NCI-H526 treated with DMSO at 0.1 percent for 48 hours (cell line): ENCODE data around the gene TUBG1.
"Not testable (repeated sequence)": the region's sequence is repeated elsewhere in the genome, so short reads cannot be mapped to it uniquely, and the experiment has no call there.

ENCODE experiments used
- DNase-seq: peaks from one replicate; lab custom pipeline; 2025; lab: John Stamatoyannopoulos, UW

The TUBG1 gene

DNA sequence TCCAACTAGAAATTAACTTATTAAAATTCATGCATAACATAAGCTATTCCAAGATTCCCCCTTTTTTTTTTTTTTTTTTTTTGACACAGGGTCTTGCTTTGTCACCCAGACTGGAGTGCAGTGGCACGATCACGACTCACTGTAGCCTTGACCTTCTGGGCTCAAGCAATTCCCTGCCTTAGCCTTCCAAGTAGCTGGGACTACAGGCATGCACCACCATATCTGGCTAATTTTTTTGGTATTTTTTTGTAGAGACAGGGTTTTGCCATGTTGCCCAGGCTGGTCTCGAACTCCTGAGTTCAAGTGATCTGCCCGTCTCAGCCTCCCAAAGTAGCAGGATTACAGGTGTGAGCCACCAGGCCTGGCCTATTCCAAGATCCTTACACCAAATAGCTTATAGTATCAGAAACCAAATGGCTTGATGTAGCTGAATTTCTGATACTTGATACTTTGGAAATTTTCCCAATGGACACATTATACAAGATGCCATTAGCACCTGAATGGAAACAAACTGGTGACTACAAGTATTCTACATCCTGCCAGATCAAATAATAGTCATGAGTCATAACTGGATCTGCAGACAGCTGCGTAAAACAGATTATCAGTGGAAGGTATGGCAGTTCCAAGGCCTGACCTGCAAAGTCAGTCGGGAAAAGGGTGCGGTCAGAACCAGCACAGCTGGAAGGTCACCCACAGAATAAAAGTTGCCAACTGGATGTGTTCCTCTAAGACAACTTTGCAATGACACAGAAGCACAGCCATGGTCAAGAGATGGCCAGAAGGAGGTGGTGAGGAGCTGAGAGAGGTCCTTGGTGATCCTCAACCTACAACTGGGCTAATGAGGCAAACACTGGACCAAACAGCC lies 14.5 kb downstream of the TUBG1 start:
- no peak for DNase-seq

DNA sequence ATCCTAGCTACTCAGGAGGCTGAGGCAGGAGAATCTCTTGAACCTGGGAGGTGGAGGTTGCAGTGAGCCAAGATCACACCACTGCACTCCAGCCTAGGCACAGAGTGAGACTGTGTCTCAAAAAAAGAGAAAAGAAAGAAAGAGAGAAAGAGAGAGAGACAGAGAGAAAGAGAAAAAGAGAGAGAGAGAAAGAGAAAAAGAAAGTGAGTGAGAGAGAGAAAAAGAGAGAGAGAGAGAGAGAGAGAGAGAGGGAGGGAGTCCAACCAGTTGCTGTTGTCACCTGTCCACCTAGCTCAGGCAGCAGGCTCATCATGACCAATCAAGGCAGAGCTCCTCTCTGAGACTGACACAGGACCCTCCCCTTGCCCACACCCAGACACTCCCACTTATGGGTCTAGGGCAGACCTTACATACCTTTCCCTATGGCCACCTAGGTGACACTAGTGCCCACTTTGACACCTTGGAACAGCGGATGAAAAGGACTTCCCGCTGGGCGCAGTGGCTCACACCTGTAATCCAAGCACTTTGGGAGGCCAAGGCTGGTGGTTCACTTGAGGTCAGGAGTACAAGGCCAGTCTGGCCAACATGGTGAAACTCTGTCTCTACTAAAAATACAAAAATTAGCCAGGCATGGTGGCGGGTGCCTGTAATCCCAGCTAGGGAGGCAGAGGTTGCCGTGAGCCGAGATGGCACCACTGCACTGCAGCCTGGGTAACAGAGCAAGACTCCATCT lies 17.7 kb downstream of the TUBG1 start:
- DNase-seq: not testable (repeated sequence)

DNA sequence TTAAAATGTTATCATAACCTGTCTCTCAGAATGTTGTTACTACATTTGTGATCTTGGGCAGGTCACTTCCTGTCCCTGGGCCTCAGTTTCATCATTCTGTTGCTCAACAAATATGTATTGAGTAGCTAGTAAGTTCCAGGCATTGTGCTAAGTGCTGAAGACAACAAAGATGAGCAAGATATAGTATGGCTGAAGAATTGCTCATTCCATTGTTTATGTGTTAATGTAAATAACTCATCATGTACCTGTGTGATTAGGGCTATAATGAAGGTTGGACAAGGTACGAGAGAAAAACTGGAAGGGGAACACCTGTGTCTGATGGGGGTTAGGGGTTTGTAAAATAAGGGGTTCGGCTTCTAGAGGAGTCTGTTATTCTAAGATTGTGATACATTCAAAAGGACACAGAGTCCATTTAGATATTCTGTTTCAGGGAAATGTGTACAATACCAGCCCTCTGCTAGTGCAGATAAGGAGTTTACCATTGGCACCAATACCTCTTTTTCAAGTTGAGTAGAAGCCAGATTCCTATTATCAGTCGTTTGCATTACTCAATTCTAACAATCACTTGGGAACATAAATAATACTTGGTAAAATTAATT lies 20.0 kb downstream of the TUBG1 start:
- DNase-seq: no peak

DNA sequence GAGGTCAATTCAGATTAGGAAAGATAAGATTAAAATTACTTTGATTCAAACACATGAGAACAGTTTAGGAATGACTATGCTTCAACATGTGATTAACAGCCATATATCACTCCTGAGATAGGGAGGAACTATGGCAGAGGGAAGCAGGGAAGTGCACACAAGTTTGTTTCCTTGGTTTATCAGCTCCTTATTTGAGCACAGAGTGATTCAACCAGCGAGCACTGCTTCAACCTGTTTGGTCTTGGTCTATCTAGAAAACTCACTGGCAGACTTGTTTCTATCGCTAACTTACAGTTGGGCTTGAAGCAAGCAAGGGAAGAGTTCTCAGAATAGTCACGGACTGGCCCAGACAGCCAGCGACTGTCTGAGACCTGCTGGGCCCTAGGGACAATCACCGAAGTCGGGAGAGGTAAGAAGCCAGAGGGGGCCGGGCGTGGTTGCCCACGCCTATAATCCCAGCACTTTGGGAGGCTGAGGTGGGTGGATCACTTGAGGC lies 23.5 kb downstream of the TUBG1 start:
- DNase-seq: no peak

DNA sequence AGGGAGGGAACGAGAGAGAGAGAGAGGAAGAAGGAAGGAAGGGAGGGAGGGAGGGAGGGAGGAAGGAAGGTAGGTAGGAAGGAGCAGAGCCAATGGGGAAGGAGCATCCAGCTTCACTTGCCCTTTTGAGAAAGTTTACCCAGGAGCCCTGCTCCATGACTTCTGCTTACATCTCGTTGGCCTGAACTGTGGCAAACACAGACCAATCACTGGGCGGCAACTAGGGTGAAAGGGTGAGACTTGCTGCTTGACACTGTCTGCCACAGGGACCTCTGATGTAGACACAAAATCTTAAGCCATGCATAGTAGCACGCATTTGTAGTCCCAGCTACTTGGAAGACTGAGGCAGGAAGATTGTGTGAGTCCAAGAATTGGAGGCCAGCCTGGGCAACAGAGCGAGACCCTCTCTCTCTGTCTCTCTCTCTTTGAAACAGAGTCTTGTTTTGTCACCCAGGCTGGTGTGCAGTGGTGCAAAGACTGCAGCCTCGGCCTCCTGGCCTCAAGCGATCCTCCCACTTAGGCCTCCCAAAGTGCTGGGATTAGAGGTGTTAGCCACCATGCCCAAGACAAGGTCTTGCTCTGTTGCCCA lies 30.1 kb downstream of the TUBG1 start:
- no peak for DNase-seq

DNA sequence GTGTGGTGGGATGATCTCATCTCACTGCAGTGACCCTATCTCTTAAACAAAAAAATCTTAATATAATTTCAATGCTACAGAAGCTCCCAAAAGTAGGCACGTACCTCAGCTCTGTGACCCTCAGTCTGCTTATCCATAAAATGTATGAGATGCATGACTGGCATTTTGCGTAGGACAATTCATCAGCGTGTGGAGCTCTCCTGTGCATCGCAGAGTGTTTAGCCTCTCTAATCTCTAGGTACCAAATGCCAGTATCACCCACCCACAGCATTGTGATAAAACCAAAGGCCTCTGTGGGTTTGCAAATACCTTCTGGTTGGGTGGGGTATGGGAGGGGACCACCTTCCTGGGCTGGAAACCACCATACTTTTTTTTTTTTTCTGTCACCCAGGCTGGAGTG lies 30.6 kb downstream of the TUBG1 start:
- no peak for DNase-seq

DNA sequence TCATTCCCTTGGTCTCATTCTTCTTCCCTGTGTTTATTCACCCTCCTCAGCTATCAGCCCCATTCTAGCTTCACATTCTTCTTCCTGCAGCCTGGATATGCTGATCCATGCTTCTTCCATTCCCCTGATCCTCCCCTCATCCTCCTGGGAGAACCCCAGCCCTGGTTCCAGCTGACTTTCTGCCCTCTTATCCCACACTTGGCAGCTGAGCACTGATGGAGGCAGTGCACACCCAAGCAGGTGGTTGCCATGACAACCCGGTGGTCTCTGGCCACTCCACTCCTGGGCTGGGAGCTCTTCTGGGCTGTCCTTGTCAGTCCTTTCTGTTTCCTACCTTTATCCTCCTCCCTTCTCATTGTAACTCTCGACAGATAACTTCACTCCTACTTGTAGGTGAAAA lies 32.9 kb downstream of the TUBG1 start:
- DNase-seq: no peak

DNA sequence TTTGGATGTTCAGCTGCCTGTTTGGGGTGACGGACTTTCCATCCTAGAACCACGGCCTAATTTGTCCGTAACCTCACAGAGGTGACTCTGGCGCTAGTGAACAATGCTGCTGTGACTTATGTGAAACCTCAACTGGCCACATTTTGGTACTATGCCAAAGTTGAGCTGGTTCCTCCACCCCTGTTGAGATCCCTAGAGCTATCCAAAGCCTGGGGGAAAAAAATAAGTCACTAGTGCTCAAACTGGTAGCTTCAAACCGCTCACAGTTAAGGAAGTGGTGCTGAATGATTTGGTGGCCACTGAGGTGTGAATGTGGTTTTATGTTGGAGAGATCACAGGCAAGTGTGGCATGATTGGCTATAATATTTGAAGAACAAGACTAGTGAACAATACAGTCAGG lies 38.3 kb downstream of the TUBG1 start:
- no peak for DNase-seq

DNA sequence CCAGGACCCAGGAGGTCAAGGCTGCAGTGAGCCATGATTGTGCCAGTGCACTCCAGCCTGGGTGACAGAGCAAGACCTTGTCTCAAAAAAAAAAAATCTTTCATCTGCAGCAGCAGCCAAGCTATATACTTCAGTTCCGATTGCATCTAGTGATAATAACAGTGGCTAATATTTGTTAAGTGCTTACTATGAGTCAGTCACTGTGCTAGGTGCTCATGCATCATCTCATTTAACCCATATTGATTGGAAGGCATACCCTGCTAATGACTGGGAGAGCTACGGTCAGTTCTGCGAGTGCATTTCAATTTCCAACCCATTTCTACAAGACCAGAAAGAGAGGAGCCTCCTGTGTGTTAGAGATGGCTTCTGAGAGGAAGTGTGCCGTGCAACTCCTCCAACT lies 41.9 kb downstream of the TUBG1 start:
- no peak for DNase-seq

DNA sequence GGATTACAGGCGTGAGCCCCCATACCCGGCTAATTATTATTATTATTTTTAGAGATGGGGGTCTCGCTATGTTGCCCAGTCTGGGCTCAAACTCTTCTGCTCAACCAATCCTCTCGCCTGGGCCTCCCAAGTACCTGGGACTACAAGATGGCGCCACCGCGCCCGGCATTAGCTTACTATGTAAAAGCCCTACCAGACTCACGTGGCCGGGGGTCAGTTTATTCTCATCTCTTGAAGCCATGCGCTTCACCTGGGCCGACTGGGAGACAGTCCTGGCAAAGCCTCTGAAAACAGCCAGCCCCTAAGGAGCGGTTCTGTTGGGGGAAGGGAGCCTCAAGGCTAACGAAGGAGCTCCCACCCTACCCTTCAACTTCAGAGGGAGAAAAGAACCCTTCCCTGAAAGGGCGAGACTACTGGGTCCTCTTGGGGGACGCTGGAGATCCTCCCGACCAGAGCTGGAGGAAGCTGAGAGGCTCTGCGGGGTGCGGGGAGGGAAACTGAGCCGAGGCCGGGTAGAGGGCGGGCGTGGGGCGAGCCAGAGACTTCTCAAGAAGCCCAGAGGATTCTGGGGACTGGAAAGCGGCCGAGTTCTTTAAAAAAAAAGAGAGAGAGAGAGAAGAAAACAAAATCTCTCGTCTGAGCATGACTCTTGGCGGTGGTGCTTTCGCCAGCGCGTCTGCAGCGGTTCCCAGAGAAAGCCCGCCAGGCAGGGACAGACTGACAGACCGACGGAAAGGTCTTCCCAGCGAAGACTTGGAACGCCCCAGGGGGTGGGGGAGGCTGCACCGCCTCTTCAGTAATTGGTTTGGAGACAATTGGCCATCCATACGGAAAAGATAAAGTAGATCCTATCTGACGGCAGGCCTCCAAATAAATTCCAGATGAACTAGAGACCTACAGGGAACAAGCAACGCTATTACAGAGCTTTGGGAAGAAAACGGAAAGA lies 44.0 kb downstream of the TUBG1 start:
- no peak for DNase-seq

DNA sequence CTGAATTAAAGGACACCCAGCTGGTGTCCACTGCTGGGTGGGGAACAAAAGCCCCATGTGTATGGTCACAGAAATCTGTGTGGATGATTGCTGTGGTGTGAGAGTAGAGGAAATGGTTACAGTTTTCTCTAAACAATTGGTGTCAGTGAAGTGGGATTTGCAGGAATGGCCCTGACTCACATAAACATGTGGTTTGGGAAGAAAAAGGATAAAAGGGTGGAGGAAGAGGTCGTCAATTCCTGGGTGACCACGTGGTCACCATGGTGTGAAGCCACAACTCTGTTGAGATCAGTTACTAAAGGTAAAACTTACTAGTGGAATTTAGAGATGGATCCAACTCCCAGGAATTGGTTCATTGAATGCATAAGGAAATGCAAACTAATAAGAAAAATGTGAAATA lies 46.0 kb downstream of the TUBG1 start:
- DNase-seq: no peak

DNA sequence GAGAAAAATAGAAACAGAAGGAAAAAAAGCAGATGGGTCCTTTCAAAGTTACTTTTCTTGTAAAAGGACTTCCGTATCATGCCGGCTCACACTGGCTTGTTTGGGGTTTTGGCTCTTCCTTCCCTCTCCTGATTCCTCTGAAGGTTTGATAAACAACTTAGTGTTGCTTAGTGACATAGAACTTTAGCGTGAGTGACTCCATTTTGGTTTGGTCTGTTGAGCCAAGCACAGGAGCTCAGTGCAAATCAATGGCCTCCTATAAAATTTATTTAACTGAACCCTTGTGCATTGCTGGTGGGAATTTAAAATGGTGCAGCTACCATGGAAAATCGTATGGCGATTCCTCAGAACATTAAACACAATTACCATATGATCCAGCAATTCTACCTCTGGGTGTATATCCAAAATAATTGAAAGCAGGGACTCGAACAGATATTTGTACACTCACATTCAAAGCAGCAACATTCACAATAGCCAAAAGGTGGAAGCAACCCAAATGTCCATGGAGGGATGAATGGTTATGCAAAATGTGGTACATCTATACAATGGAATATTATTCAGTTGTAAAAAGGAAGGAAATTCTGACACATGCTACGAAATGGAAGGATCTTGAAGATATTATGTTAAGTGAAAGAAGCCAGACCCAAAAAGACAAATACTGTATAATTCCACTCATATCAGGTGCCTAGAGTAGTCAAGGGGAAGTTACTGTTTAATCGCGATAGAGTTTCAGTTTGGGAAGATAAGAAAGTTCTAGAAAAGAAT lies 48.5 kb downstream of the TUBG1 start:
- DNase-seq: no peak

DNA sequence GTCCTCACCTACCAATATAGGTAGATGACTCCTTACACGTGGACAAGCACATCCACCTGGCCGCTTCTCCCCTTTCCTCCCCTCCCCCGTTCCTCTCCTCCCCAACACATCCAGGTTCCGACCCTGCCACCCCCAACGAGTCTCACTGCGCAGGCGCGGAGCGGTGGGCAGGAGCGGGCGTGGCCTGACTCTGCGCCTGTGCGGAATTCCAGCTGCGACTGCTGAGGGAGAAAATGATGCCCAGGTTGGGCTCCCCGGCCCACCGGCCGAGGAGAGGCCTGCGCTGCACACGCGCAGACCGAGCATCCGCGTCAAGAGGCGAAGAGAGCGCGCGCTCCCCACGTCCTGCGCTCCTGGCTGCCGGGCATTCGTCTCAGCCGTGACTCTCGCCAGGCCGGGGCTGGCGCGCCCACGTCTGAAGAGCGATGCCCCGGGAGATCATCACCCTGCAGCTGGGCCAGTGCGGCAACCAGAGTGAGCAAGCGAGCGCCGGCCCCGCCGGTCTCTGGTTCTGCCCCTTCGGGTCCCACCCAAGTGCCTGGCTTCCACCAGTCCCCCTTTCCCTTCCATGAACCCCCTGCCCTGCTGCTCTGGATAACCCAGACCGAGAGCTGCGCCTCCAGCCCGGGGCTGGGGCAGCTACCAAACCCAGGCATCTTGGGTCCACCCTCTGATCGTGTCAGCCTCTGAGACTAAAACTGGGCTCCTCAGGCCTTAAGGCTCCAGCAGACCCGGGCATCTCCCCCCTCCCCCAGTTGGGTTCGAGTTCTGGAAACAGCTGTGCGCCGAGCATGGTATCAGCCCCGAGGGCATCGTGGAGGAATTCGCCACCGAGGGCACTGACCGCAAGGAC lies 49.8 kb downstream of the TUBG1 start, which contains the start of gene TUBG2:
TUBG2 (plus strand) TSS at position 206 of the 853 bp plus-strand sequence; CDS start at position 426, 220 bp downstream.
- peak; percentile 94 for DNase-seq

DNA sequence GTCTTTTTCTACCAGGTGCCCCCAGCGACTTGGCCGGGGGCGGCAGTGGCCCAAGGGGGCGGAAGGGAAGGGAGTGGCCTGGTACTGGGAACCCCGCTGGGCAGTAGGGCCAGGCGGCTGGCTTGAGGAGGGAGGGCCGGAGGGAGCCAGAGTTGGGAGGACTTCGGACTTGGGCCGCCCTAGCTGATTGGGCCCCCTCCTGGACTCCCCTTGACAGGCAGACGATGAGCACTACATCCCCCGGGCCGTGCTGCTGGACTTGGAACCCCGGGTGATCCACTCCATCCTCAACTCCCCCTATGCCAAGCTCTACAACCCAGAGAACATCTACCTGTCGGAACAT lies 50.4 kb downstream of the TUBG1 start:
- not testable (repeated sequence) for DNase-seq

DNA sequence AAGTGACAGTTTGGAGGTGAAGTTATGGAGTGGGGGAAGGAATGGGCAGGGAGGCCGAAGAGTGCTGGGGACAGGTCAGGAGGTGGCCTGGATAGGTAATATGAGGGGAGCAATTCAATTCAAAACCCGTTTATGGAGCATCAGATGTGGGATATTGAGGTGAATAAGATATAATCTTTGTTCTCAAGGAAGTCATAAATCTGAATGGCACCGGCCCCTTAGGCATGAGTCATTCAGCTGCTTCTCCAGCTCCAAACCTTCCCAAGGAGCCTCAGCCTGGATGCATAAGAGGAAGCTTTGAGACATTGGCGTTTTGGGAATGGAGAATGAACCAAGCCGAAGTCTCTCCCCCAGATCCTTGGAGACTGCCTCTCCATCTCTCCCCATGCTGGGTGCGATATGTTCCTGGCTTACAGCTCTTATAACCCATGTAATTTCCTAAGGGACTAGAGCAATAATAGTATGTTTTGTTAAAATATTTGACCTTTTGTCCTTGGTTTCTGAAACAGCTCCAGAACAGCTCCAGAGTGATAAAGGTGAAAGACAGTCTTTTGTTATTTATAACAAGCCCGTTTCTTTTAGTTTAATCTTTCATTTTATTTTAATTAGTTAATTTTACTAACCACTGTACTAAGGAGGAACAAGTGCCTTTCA lies 51.3 kb downstream of the TUBG1 start:
- no peak for DNase-seq
